Aorta (tissue), 4 donors: Measurements from ENCODE around the gene RAB40B. TPM values are rescaled to one million over a fixed set of nuclear protein-coding genes. Genes with fewer than 3 reads are reported as not detected.

Experiments
- microRNA-seq, 2 donors: library from miRNA; unstranded; fragments of <30 nt; microRNA quantifications; one replicate each; pipeline ENCODE4 v1.2.0, GENCODE V29; 2020
- polyA plus RNA-seq, 2 donors: library from polyadenylated mRNA; stranded (reverse); fragments of 200-250 nt; gene quantifications; one replicate each; pipeline ENCODE4 v1.2.3, GENCODE V29; 2013
- total RNA-seq, 2 donors: library from RNA; stranded (reverse); fragmentation: NEBNext Ultra II Directional; extraction: Animal tissue kit (Norgen Biotek cat#: 25700); gene quantifications; one replicate each; pipeline ENCODE4 v1.2.1, GENCODE V29; 2021
- donor health status: healthy with polysubstance abuse.
- donor health status: Bipolar disorder and iron deficiency.
- donor health status: DM: no; HTN: no; CAD: no.
- donor health status: DM: yes; HTN: yes; CAD: no.

Gene RAB40B
- total and polyA plus RNA-seq, 4 donors = 4.5 to 19.5 (median 11.2) TPM

Small RNAs within 50 kb of the gene (microRNA-seq; reads per million reads assigned to microRNA genes)
- gene MIR4525 = 1.8 to 2.0 reads per million in 2 donors

Other genes starting within 250 kb of the RAB40B start
- gene CYBC1, start 247.9 kb downstream of the RAB40B start, total RNA-seq = 100 to 1,000 TPM in 1 of 2 donors, 10 to 100 TPM in 1; 59.9 to 131 TPM
- 10 to 100 TPM; 26.5 to 65.7 TPM for gene CYBC1, start 247.9 kb downstream of the RAB40B start, polyA plus RNA-seq
- gene NARF, start 240.0 kb downstream of the RAB40B start, total RNA-seq = 10 to 100 TPM; 45.9 to 76.0 TPM
- gene NARF, start 240.0 kb downstream of the RAB40B start, polyA plus RNA-seq = 100 to 1,000 TPM in 1 of 2 donors, 10 to 100 TPM in 1; 34.4 to 162 TPM
- gene FOXK2, start 179.0 kb downstream of the RAB40B start, total RNA-seq = 10 to 100 TPM; 52.0 to 58.8 TPM
- gene FOXK2, start 179.0 kb downstream of the RAB40B start, polyA plus RNA-seq = 10 to 100 TPM; 15.3 to 19.5 TPM
- gene WDR45B, start 50.3 kb downstream of the RAB40B start, total RNA-seq = 10 to 100 TPM; 60.4 to 75.4 TPM
- 10 to 100 TPM; 34.7 to 54.4 TPM for gene WDR45B, start 50.3 kb downstream of the RAB40B start, polyA plus RNA-seq
- 10 to 100 TPM; 18.6 to 26.7 TPM for gene FN3KRP, start 18.0 kb upstream of the RAB40B start, total RNA-seq
- gene FN3KRP, start 18.0 kb upstream of the RAB40B start, polyA plus RNA-seq = 10 to 100 TPM; 25.3 to 35.2 TPM
- gene FN3K, start 36.9 kb upstream of the RAB40B start, total RNA-seq = 10 to 100 TPM; 10.8 to 23.0 TPM
- gene FN3K, start 36.9 kb upstream of the RAB40B start, polyA plus RNA-seq = 10 to 100 TPM; 14.0 to 20.9 TPM
- 100 to 1,000 TPM in 1 of 2 donors, 10 to 100 TPM in 1; 97.1 to 125 TPM for gene TBCD, start 53.4 kb upstream of the RAB40B start, total RNA-seq
- gene TBCD, start 53.4 kb upstream of the RAB40B start, polyA plus RNA-seq = 100 to 1,000 TPM in 1 of 2 donors, 10 to 100 TPM in 1; 20.0 to 182 TPM
- under 1 TPM in 1 of 2 donors, not detected in 1; 0.21 TPM for gene ZNF750, start 141.3 kb upstream of the RAB40B start, total RNA-seq
- under 1 TPM in 1 of 2 donors, not detected in 1; 0.10 TPM for gene ZNF750, start 141.3 kb upstream of the RAB40B start, polyA plus RNA-seq